ENCODE results near the gene ATP8A1. TPM values are rescaled to one million over a fixed set of nuclear protein-coding genes. Genes with fewer than 3 reads are reported as not detected.

The ATP8A1 gene
- total RNA-seq, 1 experiment from 2014 or later, result 0.80 TPM

- ChIA-PET POLR2A (no interaction called here), CTCF (no interaction called here)
- TF ChIP-seq, protein P1, sequence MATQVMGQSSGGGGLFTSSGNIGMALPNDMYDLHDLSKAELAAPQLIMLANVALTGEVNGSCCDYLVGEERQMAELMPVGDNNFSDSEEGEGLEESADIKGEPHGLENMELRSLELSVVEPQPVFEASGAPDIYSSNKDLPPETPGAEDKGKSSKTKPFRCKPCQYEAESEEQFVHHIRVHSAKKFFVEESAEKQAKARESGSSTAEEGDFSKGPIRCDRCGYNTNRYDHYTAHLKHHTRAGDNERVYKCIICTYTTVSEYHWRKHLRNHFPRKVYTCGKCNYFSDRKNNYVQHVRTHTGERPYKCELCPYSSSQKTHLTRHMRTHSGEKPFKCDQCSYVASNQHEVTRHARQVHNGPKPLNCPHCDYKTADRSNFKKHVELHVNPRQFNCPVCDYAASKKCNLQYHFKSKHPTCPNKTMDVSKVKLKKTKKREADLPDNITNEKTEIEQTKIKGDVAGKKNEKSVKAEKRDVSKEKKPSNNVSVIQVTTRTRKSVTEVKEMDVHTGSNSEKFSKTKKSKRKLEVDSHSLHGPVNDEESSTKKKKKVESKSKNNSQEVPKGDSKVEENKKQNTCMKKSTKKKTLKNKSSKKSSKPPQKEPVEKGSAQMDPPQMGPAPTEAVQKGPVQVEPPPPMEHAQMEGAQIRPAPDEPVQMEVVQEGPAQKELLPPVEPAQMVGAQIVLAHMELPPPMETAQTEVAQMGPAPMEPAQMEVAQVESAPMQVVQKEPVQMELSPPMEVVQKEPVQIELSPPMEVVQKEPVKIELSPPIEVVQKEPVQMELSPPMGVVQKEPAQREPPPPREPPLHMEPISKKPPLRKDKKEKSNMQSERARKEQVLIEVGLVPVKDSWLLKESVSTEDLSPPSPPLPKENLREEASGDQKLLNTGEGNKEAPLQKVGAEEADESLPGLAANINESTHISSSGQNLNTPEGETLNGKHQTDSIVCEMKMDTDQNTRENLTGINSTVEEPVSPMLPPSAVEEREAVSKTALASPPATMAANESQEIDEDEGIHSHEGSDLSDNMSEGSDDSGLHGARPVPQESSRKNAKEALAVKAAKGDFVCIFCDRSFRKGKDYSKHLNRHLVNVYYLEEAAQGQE (IDR thresholded peaks at IDR 0.05; ENCODE audit: insufficient read depth in 1 of 2, low read depth in 2 of 2, low read length in 1 of 2), result no peak
- TF ChIP-seq POLR2AphosphoS5 (IDR thresholded peaks at IDR 0.05; ENCODE audit: low read depth, low read length), result no peak
- TF ChIP-seq SIN3A (IDR thresholded peaks at IDR 0.05; ENCODE audit: borderline replicate concordance, insufficient read depth, low read depth, low read length), result no peak
- no peak for TF ChIP-seq TCF7L2 (IDR thresholded peaks at IDR 0.05; ENCODE audit: low read depth, low read length)
- H3K4me3 ChIP-seq (ENCODE audit: low read depth in 2 of 2, low read length in 2 of 2), result no peak overlapping the region
- intact Hi-C loops (cut with micrococcal nuclease; ENCODE audit: unreplicated experiment), result no loop called here
- H3K36me3 ChIP-seq (ENCODE audit: control insufficient read depth, insufficient read depth, low read length), result no peaks in the 10 kb centered on the region
- H3K9me3 ChIP-seq (ENCODE audit: control insufficient read depth, insufficient read depth, low read depth, low read length), result no peaks in the 10 kb centered on the region
- H3K27ac ChIP-seq (ENCODE audit: low read length), result no peak overlapping the region
- no peaks in the 10 kb centered on the region for H3K27me3 ChIP-seq (ENCODE audit: control insufficient read depth, insufficient read depth, low read length)
- ATAC-seq (no peak), DNase-seq (ENCODE audit: low read depth, low spot score) (no peak)
- no TSS peak for BruUV-seq (replicated peaks)
- no peaks in the 10 kb centered on the region for H3K4me1 ChIP-seq (ENCODE audit: control insufficient read depth, insufficient read depth, low read length)
- in situ Hi-C loops (cut with HindIII; ENCODE audit: low pct_unique_long_range_greater_than_20kb, low sequenced_read_pairs), result no loop called here
Observed at GRCh38 chr4:42497142-42497910, 159.6 kb downstream of the ATP8A1 start.

DNA sequence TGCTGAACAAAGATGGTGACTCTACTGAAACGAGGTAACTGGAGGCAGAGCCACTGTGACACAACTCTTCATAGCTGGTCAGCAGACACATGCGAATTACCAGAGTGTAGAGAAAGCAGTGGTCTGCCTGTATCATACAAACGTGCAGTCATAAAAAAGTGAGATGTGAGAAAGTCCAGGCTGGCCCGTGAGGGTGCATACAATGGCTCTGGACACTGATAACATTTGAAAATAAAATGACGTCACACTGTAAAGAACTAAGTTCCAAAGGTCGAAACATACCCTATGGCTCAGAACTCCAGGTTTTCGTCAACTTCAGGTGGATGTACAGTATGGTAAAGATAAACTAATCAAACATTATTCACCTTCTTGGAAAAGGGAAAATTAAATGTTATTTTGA lies 163.9 kb downstream of the ATP8A1 start:
- Histone ChIP-seq H3K36me3 (ENCODE audit: control insufficient read depth, insufficient read depth, low read length) (no peaks in the 10 kb centered on the region), H3K4me3 (ENCODE audit: low read depth in 2 of 2, low read length in 2 of 2) (no peak overlapping the region), H3K9me3 (ENCODE audit: control insufficient read depth, insufficient read depth, low read depth, low read length) (no peaks in the 10 kb centered on the region), H3K4me1 (ENCODE audit: control insufficient read depth, insufficient read depth, low read length) (no peaks in the 10 kb centered on the region), H3K27me3 (ENCODE audit: control insufficient read depth, insufficient read depth, low read length) (no peaks in the 10 kb centered on the region; the same call in 1 of the 2 replicates), H3K27ac (ENCODE audit: low read length) (no peak overlapping the region)
- TF ChIP-seq, protein P2, sequence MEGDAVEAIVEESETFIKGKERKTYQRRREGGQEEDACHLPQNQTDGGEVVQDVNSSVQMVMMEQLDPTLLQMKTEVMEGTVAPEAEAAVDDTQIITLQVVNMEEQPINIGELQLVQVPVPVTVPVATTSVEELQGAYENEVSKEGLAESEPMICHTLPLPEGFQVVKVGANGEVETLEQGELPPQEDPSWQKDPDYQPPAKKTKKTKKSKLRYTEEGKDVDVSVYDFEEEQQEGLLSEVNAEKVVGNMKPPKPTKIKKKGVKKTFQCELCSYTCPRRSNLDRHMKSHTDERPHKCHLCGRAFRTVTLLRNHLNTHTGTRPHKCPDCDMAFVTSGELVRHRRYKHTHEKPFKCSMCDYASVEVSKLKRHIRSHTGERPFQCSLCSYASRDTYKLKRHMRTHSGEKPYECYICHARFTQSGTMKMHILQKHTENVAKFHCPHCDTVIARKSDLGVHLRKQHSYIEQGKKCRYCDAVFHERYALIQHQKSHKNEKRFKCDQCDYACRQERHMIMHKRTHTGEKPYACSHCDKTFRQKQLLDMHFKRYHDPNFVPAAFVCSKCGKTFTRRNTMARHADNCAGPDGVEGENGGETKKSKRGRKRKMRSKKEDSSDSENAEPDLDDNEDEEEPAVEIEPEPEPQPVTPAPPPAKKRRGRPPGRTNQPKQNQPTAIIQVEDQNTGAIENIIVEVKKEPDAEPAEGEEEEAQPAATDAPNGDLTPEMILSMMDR (IDR thresholded peaks at IDR 0.05), result no peak
- TF ChIP-seq TCF7L2 (IDR thresholded peaks at IDR 0.05; ENCODE audit: low read depth, low read length), result no peak
- TF ChIP-seq, protein P1 (IDR thresholded peaks at IDR 0.05; ENCODE audit: insufficient read depth in 1 of 2, low read depth in 2 of 2, low read length in 1 of 2), result no peak
- no peak for TF ChIP-seq SIN3A (IDR thresholded peaks at IDR 0.05; ENCODE audit: borderline replicate concordance, insufficient read depth, low read depth, low read length)
- no peak for TF ChIP-seq POLR2AphosphoS5 (IDR thresholded peaks at IDR 0.05; ENCODE audit: low read depth, low read length)
- ChIA-PET CTCF (no interaction called here), POLR2A (no interaction called here)
- in situ Hi-C loops (cut with HindIII; ENCODE audit: low pct_unique_long_range_greater_than_20kb, low sequenced_read_pairs) (no loop called here), intact Hi-C loops (cut with micrococcal nuclease; ENCODE audit: unreplicated experiment) (no loop called here)
- no TSS peak for BruUV-seq (replicated peaks)
- no peak for DNase-seq (ENCODE audit: low read depth, low spot score)
- no peak for ATAC-seq
